ENCODE measurements around the gene NGDN. TPM values are rescaled to one million over a fixed set of nuclear protein-coding genes. Genes with fewer than 3 reads are reported as not detected.
"Not testable (repeated sequence)": the region's sequence is repeated elsewhere in the genome, so short reads cannot be mapped to it uniquely, and the experiment has no call there.

NGDN gene, protein sequence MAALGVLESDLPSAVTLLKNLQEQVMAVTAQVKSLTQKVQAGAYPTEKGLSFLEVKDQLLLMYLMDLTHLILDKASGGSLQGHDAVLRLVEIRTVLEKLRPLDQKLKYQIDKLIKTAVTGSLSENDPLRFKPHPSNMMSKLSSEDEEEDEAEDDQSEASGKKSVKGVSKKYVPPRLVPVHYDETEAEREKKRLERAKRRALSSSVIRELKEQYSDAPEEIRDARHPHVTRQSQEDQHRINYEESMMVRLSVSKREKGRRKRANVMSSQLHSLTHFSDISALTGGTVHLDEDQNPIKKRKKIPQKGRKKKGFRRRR
- 23.7 TPM for total RNA-seq

DNA sequence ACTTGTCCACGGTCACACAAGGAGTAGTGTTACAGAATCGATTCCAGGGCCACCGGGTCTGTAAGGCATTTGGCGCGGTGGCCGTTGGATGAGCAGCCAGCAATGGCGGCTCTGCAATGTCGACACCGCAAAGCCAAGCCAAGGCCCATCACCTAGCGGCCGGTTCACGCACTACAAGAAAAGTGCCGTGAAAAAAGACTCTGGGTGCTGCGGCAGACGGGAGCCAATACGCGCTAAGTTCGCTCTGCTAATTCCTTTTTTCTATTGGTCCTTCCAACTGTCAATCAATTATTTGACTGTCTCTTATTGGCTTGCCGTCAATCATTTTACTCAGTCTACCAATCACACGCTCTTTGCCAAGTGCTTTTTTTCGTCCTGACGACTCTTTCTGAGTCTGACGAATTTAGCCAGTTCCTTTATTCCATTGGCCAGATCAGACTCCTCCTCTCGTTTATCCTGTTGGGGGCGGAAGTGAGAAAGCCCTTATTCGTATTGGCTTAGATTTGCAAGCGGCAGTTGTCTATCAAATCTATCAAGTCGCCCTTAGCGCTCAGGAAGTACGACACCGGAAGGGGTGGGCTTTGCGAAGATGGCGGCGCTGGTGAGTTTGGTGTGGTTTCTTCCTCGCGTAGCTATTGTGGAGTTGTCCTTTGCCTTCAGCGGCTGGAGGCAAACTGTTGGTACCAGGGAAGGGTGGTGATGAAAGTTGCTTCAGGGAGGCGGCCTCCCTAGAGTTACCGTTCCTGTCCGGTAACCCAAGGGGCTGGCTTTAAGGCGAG lies at the start of gene NGDN:
Gene NGDN (plus strand): TSS at position 577 of the 779 bp plus-strand sequence. CDS start 13 bp downstream, at position 590.
- DNase-seq (ENCODE audit: low read depth in 2 of 3, low spot score in 2 of 3), result peak; percentile 85 to 100 (median 99)

DNA sequence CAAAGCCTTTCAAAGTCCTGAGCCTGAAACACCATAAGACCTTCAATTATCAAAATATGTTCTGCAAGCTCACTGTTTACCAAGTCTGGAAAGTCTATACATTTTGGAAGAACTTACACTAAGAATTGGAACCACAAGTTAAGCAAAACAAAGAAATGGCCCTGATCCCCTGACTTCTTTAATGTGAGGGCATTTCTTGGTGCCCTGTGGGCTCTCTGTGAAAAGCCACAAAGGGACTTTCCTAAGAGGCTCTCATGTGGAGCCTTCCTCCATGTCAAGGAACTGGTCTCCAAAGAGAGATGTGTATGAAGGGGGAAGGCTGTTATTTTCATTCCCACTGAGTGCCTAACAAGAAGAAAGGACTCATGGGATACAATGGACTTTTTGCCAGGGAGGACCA lies 47.9 kb upstream of the NGDN start:
- no peak for DNase-seq (ENCODE audit: low read depth in 2 of 3, low spot score in 2 of 3)

DNA sequence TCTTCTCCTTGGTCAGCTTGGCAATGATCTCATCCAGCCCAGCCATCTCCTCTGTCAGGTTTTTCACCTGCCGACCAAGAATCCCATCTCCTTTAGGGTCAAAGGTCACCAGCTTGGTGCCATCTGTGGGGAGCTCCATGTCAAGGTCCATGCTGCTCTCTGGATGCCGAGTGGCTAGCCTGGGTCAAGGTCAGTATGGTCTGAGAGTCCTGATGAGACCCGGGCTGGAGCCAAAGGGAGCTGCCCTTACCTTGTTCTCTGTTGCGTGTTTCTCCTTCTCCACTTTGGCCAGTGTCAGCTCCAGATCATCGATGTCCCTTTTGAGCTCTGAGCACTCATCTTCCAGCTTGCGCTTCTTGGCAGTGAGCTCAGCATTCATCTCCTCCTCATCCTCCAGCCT lies 45.8 kb upstream of the NGDN start:
- no peak for DNase-seq (ENCODE audit: low read depth in 2 of 3, low spot score in 2 of 3)

DNA sequence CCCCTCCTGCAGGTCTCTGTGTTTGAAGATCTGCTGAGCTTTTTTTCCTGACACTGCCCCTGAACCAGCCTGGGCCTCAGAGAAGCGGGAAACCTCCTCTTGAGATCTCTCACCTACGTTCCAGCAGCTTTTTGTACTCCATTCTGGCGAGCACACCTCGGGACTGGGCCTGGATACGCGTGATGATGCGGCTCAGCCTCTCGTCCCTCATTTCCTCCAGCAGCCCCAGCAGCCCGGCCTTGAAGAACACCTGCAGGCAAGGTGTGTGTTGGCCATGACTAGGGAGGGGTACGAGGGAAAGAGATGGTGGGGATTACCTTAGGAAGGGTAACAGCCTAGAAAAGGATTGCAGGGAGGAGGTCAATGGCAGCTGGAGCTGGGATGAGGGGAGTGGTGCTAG lies 44.3 kb upstream of the NGDN start:
- DNase-seq (ENCODE audit: low read depth in 2 of 3, low spot score in 2 of 3), result no peak

DNA sequence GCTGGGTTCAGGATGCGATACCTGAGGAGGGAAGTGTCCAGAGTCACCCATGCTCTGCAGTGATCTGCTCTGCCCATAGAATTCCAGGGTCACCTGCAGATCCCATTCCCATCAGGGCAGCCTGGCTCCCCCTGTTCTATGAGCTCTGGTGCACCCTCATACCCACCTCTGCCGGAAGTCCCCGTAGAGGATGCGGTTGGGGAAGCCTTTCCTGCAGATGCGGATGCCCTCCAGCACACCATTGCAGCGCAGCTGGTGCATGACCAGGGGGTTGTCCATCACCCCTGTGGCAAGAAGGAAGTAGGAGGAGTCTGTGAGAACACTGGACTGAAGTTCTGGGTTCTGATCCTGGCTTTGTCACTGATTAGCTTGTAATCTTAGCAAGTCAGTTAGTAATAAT lies 43.7 kb upstream of the NGDN start:
- DNase-seq (ENCODE audit: low read depth in 2 of 3, low spot score in 2 of 3), result not testable (repeated sequence)

DNA sequence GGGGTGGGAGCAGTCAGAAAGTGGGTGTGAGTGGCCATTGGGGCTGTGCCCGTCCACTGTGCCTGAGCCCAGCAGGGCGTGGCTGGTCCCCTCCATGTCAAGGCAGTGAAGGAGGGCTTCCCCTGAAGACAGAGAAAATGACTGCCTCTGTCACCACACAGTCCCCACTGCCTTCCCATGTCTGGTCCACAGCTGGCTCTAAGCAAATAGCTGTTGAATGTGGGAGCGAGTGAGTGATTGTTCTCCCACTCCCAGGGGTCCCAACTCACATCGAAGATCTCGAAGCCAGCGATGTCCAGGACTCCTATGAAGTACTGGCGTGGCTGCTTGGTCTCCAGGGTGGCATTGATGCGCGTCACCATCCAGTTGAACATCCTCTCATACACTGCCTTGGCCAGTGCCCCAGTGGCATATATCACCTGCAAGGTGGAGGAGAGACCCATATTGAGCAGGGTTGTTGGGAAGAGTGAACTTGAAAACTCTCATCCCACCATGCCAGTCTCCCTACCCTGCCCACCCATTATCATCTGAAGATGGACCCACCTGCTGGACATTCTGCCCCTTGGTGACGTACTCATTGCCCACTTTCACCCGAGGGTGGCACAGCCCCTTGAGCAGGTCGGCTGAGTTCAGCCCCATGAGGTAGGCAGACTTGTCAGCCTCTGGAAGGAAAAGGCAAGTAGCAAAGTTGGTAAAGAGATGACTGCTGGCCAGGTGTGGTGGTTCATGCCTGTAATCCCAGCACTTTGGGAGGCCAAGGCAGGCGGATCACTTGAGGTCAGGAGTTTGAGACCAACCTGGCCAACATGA lies 40.6 kb upstream of the NGDN start:
- no peak for DNase-seq (ENCODE audit: low read depth in 2 of 3, low spot score in 2 of 3)

DNA sequence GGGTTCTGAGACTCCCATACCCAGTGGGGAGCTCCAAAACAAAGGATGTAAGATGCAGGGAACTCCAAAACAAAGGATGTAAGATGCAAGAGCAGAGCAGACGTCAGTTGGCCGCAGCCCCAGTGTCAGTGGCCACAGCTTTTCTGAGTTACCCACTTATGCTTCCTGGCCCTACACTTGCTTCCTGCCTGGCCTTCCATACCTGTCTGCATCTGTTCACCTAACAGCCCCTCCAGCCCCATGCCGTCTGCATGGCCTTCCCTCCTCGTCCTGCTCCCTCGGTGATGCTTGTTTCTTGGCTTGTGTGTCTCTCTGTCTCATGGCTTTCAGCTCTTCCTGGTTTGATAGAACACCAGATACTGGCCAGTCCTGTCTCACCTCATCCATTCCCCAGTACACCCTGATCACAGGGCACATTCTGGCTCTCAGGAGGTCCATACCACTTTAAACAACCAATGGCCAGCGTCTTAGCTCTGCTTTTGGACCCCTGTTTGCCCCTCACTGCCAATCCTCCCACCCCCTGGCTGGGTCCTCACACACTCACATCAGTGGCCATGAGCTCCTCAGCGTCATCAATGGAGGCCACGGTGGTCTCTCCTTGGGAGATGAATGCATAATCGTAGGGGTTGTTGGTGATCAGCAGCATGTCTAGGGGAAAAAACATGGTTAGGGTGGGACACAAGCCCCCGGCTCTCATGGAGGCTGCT lies 39.3 kb upstream of the NGDN start:
- no peak for DNase-seq (ENCODE audit: low read depth in 2 of 3, low spot score in 2 of 3)

DNA sequence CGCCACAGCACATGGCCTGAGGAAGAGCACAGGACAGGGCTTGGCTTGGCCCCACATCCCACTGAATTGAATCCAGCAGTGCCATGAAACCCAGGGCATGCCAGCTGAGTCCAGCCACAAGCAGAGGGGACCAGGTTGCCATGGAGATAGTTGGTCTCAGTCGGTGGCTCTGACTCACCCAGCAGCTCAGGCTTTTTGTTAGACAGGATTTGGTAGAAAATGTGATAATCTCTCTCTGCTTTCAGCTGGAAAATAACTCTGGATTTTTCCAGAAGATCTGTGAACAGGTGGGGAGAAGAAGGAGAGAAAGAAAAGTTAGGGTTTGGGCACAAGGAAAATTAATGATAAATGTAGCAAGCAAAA lies 38.8 kb upstream of the NGDN start:
- DNase-seq (ENCODE audit: low read depth in 2 of 3, low spot score in 2 of 3), result peak in 2 of 3 donors; percentile 9 to 31

DNA sequence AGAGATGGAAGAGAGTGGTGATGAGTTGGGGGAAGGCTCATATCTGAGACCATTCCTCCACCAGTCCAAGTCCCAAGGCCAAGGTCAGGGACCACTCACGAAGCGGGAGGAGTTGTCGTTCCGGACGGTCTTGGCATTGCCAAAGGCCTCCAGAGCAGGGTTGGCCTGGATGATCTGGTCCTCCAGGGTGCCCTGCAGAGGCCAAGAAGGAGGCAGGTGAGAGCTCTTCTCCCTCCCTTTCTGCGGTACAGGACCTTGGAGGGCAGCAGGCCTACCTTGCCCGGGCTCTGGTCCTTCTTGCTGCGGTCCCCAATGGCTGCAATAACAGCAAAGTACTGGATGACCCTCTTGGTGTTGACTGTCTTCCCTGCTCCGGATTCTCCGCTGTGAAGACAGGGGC lies 38.0 kb upstream of the NGDN start:
- no peak for DNase-seq (ENCODE audit: low read depth in 2 of 3, low spot score in 2 of 3)

DNA sequence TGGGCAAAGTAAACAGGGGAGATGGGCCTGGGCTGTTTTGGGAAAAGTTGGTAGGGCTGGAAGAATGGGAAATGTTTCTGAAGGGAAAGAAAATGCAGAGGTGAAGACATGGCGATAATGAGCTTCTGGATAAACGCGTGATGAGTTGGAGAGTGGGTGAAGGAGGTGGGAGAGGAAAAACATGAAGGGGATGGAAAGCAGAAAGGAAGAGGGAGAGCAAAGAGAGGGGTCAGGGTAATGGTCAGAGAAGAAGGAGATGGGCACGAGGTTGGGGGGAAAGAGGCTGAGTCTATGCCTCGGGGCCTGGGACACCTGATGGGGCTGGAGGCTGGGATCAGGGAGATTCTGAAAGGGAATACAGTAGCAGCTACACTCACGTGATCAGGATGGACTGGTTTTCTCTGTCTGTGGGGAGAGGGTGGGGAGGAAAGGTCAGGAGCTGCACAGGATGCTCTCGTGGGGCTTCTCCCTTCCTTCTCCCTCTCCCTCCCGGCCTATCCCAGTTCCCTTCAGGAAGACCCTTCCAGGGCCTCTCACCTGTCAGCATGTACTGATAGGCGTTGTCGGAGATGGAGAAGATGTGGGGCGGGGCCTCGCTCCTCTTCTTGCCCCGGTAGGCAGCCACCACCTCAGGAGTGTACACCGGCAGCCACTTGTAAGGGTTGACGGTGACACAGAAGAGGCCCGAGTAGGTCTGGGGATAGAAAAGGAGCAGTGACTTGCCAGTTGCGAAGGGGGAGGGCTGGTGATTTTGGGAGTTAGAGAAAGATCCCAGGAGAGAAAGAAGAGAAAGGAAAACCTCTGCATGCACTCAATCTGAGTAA lies 37.2 kb upstream of the NGDN start:
- DNase-seq (ENCODE audit: low read depth in 2 of 3, low spot score in 2 of 3), result no peak

DNA sequence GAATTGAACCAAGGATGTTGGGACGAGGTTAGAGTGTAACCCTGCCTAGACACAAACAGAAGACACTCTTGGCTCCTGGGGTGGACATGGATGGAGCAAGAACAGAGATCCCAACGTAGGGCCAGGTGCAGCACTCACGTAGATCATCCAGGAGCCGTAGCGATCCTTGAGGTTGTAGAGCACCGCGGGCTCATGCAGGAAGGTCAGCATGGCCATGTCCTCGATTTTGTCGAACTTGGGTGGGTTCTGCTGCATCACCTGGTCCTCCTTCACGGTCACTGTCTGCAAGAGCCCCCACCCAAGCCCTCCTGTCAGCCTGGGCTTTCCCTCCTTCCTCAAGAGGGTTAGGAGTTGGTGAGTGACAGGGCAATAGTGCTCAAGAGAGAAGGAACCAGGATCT lies 36.6 kb upstream of the NGDN start:
- no peak for DNase-seq (ENCODE audit: low read depth in 2 of 3, low spot score in 2 of 3)

DNA sequence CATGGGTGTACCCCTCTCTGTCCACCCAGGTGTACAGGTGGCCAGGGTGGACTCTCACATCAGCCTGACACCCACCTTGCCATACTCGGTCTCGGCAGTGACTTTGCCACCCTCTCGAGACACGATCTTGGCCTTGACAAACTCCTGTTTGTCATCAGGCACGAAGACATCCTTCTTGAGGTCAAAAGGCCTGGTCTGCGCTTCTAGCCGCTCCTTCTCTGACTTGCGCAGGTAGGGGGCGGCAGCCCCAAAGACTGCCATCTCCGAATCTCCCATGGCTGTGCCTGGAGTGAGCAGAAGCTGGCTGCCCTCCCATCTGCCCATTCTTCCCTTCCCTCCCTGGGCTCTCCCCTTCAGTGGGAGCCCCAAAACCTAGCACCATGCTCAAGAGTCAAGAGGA lies 36.0 kb upstream of the NGDN start:
- DNase-seq (ENCODE audit: low read depth in 2 of 3, low spot score in 2 of 3), result no peak

DNA sequence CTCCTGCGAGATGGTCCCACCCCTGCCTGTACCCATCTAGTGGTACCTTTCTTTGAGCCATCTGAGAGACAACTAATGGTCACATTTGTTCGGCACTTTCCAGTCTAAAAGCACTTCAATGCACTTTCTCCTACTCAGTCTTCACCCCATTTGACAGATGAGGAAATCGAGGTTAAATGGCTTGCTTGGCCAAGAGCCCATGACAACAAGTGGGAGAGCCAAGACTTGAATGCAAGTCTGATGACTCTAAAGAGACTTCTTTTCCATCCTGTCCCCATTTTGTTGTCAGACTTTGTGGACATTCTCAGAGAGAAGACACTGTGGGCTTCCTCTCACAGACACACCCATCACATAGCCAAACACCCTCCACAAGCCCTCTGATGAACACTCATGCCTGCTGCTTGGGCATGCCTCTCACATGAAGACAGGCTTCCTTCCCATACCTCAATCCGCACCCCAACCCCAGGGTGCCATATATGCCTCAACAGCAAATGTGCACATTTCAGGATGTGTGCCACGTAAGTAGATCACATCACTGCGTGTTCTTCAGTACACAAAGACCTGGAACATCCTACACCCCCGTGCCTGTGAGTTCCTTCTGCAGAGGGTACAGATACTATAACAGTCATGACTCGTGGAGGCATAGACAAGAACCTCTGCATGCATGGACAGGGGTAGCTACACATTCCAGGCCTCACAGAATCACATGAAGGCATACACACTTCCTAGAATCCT lies 34.8 kb upstream of the NGDN start:
- no peak for DNase-seq (ENCODE audit: low read depth in 2 of 3, low spot score in 2 of 3)

DNA sequence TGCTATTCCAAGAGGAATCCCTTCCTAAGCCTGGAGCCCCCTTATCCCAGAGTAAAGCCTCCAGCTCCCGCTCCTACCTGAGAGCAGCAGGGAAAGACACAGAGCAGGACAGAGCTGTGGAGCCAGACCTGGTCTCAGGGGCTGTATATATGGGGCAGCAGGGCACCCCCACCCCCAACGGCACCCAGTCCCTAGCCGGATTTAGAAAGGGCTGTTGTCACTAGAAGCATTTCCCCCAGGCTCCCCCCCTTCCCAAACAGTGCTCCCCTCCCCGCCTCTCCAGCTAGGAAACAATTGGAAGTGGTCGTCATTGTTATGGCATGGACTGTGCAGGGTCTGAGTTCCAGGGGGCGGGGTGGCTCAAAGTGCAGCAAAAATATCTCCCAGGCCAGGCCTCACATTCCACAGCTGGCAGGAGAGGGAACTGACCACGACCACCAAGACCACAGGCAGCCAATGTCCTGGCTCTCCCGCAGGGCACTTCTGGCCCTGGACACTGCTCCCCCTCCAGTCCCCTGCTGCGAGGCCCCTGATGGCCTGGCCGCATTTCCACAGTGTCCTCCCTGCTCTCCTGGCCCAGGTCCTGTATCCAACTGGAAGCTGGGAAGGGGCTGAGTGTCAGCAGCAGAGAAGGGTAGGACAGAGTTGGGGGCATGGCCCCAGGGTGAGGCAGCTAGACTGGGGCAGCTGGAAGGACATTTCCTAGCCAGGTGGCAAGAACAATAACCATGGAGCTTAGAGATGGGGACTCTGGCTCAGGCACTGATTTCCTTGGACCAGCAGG lies 33.8 kb upstream of the NGDN start, which contains the start of gene MYH7:
Gene MYH7 (minus strand): TSS at position 118 of the 784 bp plus-strand sequence. CDS start 1,928 bp downstream, outside the sequence.
- no peak for DNase-seq (ENCODE audit: low read depth in 2 of 3, low spot score in 2 of 3)

DNA sequence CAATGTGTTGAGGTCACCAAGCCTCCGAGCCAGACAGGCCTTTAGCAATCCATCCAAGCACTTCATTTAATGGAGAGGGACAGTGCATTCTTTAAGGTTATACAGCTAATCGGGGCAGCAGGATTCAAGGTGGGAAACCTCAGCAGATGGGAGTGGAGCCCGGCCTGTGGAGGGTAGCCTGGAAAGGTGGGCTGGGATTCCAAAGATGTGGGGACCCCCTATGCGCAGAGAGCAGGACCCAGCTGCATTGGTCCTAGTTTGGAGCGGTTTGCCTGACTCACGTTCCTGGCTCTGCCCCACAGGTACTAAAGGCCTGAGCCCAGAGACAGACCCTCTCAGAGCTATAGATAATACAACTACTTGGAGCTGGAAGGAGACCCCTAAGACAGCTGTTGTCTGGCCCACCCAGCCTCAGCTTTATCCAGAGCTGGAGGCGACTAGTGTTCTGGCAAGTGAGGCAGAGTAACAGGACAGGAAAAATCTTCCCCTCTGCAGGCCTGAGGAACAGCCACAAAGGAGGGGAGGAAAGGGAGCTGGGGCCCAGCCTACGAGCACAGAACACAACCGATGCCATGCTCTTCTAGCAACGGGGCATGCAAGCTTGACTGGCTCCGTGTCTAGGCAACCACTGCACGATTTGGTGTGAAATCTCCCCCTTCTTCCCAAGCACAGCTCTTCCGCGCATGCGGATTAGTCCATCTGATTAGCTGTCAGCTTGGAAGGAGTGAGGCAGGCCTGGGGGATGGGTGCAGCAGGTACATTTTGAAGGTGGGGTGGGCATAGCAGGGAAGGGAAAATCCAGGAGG lies 33.0 kb upstream of the NGDN start:
- no peak for DNase-seq (ENCODE audit: low read depth in 2 of 3, low spot score in 2 of 3)

DNA sequence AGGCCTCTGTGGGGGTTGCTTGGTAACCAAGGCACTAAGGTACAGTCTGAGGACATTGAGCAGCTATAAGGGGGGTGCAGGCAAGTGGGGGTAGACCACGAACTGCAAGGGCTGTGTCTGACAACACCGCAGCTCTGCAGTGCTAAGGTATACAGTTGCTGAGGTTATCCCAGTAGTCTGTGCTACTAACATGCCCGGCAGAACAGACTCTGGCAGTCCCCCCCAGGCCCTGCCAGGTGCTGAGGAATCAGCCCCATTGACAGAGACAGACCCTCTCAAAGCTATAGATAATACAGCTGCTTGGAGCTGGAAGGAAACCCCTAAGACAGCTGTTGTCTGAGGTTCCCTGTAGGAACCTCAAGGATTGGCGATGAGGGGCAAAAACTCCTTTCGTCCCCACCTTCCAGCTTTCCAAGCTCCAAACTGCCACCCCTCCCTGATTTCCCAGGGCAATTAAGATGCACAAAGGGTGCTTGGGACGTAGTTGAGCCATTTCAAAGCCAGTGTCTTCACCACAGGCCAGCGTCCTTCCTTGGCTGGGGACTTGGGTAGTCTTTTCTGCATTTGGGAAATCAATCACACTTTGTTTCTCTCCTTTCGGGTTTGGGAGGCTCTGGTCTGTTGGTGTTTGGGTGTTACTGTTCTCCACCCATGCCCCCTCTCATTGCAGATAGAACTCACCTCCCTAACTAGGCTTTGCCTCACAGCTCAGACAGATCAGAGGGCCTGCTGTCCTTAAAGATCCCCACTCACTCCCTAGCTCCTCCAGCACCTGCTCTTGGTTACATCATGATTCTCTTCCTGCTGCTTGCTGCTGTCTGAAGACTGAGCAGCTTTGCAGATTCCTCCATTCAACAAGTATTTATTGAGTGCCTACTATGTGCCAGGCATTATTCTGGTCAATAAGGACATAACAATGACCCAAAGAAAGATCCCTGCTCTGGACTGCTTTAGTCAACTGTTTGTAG lies 32.1 kb upstream of the NGDN start:
- DNase-seq (ENCODE audit: low read depth in 2 of 3, low spot score in 2 of 3), result no peak

Measured in hematopoietic multipotent progenitor cell (in vitro differentiated cells).